Fibroblast of peridontal ligament (primary cell): ENCODE results near the gene NGEF.

Experiments used
- DNase-seq: peaks from one replicate; pipeline ENCODE4 v3.0.0-alpha.2; 2010; ENCODE audit errors: extremely low read depth

NGEF gene

GRCh38 chr2:233042549-233042948, 29.5 kb upstream of the NGEF start:
- no peak for DNase-seq

GRCh38 chr2:233041722-233042323, 28.8 kb upstream of the NGEF start:
- no peak for DNase-seq

GRCh38 chr2:233040571-233040970, 27.5 kb upstream of the NGEF start:
- DNase-seq: no peak

GRCh38 chr2:233039846-233040530, 26.9 kb upstream of the NGEF start:
- no peak for DNase-seq

- DNase-seq: no peak
Observed at GRCh38 chr2:233039212-233039845, 26.3 kb upstream of the NGEF start.

- DNase-seq: peak; percentile 51
Observed at GRCh38 chr2:233037078-233037477, 24.0 kb upstream of the NGEF start.

- no peak for DNase-seq
Observed at GRCh38 chr2:233036162-233036838, 23.2 kb upstream of the NGEF start.

- no peak for DNase-seq
Observed at GRCh38 chr2:233035426-233036161, 22.5 kb upstream of the NGEF start.

GRCh38 chr2:233034091-233034882, 21.2 kb upstream of the NGEF start:
- DNase-seq: no peak

GRCh38 chr2:233033672-233034071, 20.6 kb upstream of the NGEF start:
- no peak for DNase-seq

- DNase-seq: peak; percentile 38
Observed at GRCh38 chr2:233032551-233033320, 19.7 kb upstream of the NGEF start, which contains the start of gene NEU2. Gene NEU2 (plus strand): TSS chr2:233032672. CDS start chr2:233032672, 0 bp downstream.

GRCh38 chr2:233031556-233032500, 18.8 kb upstream of the NGEF start:
- no peak for DNase-seq

GRCh38 chr2:233029321-233029720, 16.3 kb upstream of the NGEF start:
- no peak for DNase-seq

GRCh38 chr2:233026198-233026813, 13.2 kb upstream of the NGEF start:
- DNase-seq: peak; percentile 71

- DNase-seq: no peak
Observed at GRCh38 chr2:233025706-233026105, 12.7 kb upstream of the NGEF start.

GRCh38 chr2:233023761-233024410, 10.8 kb upstream of the NGEF start:
- DNase-seq: no peak

GRCh38 chr2:233023007-233023760, 10.1 kb upstream of the NGEF start:
- DNase-seq: no peak
